ENCODE results near the gene KCNJ2.

DNA sequence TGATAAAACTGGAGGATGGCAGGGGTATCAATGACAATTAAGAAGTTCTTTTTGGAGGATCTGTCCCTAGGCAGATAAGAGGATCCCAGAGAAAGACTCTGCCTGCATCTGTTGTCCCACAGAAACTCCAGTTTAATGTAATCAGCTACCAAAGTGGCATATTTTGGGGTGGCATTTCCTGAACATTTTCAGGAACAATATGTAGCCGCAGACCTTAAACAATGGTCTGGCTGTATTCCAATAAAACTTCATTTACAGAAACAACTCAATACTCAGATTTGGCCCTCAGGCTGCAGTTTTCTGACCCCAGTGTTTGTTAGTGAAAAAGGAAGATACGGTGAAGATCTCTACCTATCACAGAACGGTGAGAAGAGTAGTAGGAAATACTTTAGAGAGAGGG, 48.2 kb upstream of the KCNJ2 start:
- TF ChIP-seq CTCF (conservative IDR thresholded peaks at IDR 0.05 in 1 of 2, IDR thresholded peaks at IDR 0.05 in 1 of 2; ENCODE audit: extremely low read depth in 1 of 2, insufficient read depth in 1 of 2, low read depth in 1 of 2, low read length in 2 of 2) (no peak), EZH2 (IDR thresholded peaks at IDR 0.05; ENCODE audit: borderline replicate concordance, low read length) (no peak)
